WTC11 (cell line): ENCODE measurements around the gene RAB24. TPM values are rescaled to one million over a fixed set of nuclear protein-coding genes. Genes with fewer than 3 reads are reported as not detected.
A peak's percentile ranks its signal among the peaks of the same experiment; 100 is the strongest.

ENCODE experiments used
- ATAC-seq: fragments of 200-7000 bp; cut with Tn5 transposase; 2 replicates; pipeline ENCODE4 v1.10.0; 2021; ENCODE audit warnings: mild to moderate bottlenecking, moderate library complexity
- CTCF ChIA-PET: fragments of 300-600 bp; sonication (Branson Sonifier 250); formaldehyde crosslinking; loops from one replicate; lab custom pipeline; 2021; ENCODE audit warnings: antibody characterized with exemption; lab: Charles Lee
- POLR2A ChIA-PET: fragments of 350-600 bp; sonication (Branson Sonifier 250); formaldehyde crosslinking; loops from one replicate; lab custom pipeline; 2021; ENCODE audit warnings: antibody characterized with exemption; lab: Charles Lee
- DNase-seq: peaks from one replicate; pipeline ENCODE4 v3.0.0; 2021; ENCODE audit warnings: low spot score
- H3K27ac Mint-ChIP-seq: 2 replicates; pipeline ENCODE4 v1.8.0; 2021; ENCODE audit warnings: mixed read lengths
- H3K27me3 Mint-ChIP-seq: 2 replicates; pipeline ENCODE4 v1.8.0; 2021; ENCODE audit warnings: low read depth, mild to moderate bottlenecking, moderate library complexity, mixed read lengths
- H3K36me3 Mint-ChIP-seq: 2 replicates; pipeline ENCODE4 v1.8.0; 2021; ENCODE audit warnings: mixed read lengths
- H3K4me1 Mint-ChIP-seq: 2 replicates; pipeline ENCODE4 v1.8.0; 2022; ENCODE audit warnings: mixed read lengths
- H3K4me3 Mint-ChIP-seq: 2 replicates; pipeline ENCODE4 v1.8.0; 2021; ENCODE audit warnings: mild to moderate bottlenecking, moderate library complexity, mixed read lengths
- H3K9me3 Mint-ChIP-seq: 2 replicates; pipeline ENCODE4 v1.8.0; 2021; ENCODE audit warnings: mixed read lengths
- CBFB ChIP-seq: sonication (generic); formaldehyde crosslinking; IDR thresholded peaks from 2 replicates; pipeline ENCODE4 v1.8.1; 2022; ENCODE audit warnings: mild to moderate bottlenecking, low read depth, missing genetic modification reagents
- E2F1 ChIP-seq: sonication (generic); formaldehyde crosslinking; IDR thresholded peaks from 2 replicates; pipeline ENCODE4 v1.8.0; 2022; ENCODE audit warnings: mild to moderate bottlenecking, missing genetic modification reagents
- ERG ChIP-seq: fragments of 250-450 bp; sonication (Bioruptor Pico); IDR thresholded peaks from 2 replicates; pipeline ENCODE4 v1.8.0; 2021; ENCODE audit warnings: mild to moderate bottlenecking
- FOXP4 ChIP-seq: sonication (generic); formaldehyde crosslinking; IDR thresholded peaks from 2 replicates; pipeline ENCODE4 v1.8.0; 2022; ENCODE audit warnings: mild to moderate bottlenecking, missing genetic modification reagents
- GABPB1 ChIP-seq: sonication (generic); formaldehyde crosslinking; IDR thresholded peaks from 2 replicates; pipeline ENCODE4 v1.8.1; 2023; ENCODE audit warnings: mild to moderate bottlenecking, missing genetic modification reagents
- HMGXB4 ChIP-seq: sonication (generic); formaldehyde crosslinking; IDR thresholded peaks from 2 replicates; pipeline ENCODE4 v1.8.1; 2023; ENCODE audit warnings: mild to moderate bottlenecking, moderate library complexity, missing genetic modification reagents
- MYBL2 ChIP-seq: sonication (generic); formaldehyde crosslinking; IDR thresholded peaks from 2 replicates; pipeline ENCODE4 v1.8.1; 2023; ENCODE audit warnings: mild to moderate bottlenecking, moderate library complexity, missing genetic modification reagents
- NFE2L1 ChIP-seq: sonication (generic); formaldehyde crosslinking; IDR thresholded peaks from 2 replicates; pipeline ENCODE4 v1.8.1; 2023; ENCODE audit warnings: missing genetic modification reagents
- NFYB ChIP-seq: sonication (generic); formaldehyde crosslinking; conservative IDR thresholded peaks from 2 replicates; pipeline ENCODE4 v1.8.0; 2022; ENCODE audit warnings: low read depth, missing genetic modification reagents
- NR3C1 ChIP-seq: sonication (generic); formaldehyde crosslinking; conservative IDR thresholded peaks from 2 replicates; pipeline ENCODE4 v1.8.1; 2023; ENCODE audit warnings: low read depth, mild to moderate bottlenecking, missing genetic modification reagents
- PREB ChIP-seq: sonication (generic); formaldehyde crosslinking; IDR thresholded peaks from 2 replicates; pipeline ENCODE4 v1.8.1; 2022; ENCODE audit warnings: mild to moderate bottlenecking, missing genetic modification reagents, moderate library complexity, borderline replicate concordance
- SMAD3 ChIP-seq: sonication (generic); formaldehyde crosslinking; IDR thresholded peaks from 2 replicates; pipeline ENCODE4 v1.8.0; 2022; ENCODE audit warnings: missing genetic modification reagents, mild to moderate bottlenecking, borderline replicate concordance
- SOX15 ChIP-seq: fragments of 250-450 bp; sonication (Bioruptor Pico); IDR thresholded peaks from 2 replicates; pipeline ENCODE4 v1.9.0; 2021; ENCODE audit warnings: mild to moderate bottlenecking
- SP1 ChIP-seq: sonication (generic); formaldehyde crosslinking; conservative IDR thresholded peaks from 2 replicates; pipeline ENCODE4 v1.8.1; 2022; ENCODE audit warnings: missing genetic modification reagents
- TEAD1 ChIP-seq: sonication (generic); formaldehyde crosslinking; IDR thresholded peaks from 2 replicates; pipeline ENCODE4 v1.8.0; 2022; ENCODE audit warnings: mild to moderate bottlenecking, missing genetic modification reagents
- ZNF219 ChIP-seq: sonication (generic); formaldehyde crosslinking; IDR thresholded peaks from 2 replicates; pipeline ENCODE4 v1.8.0; 2023; ENCODE audit warnings: missing genetic modification reagents, mild to moderate bottlenecking, borderline replicate concordance
- ZNF263 ChIP-seq: sonication (generic); formaldehyde crosslinking; IDR thresholded peaks from 2 replicates; pipeline ENCODE4 v1.8.1; 2022; ENCODE audit warnings: low read depth, mild to moderate bottlenecking, moderate library complexity, missing genetic modification reagents
- ZNF317 ChIP-seq: sonication (generic); formaldehyde crosslinking; IDR thresholded peaks from 2 replicates; pipeline ENCODE4 v1.8.1; 2023; ENCODE audit warnings: low read depth, mild to moderate bottlenecking, moderate library complexity, missing genetic modification reagents, borderline replicate concordance
- ZNF425 ChIP-seq: fragments of 250-450 bp; sonication (Bioruptor Pico); conservative IDR thresholded peaks from 2 replicates; pipeline ENCODE4 v1.9.0; 2021; ENCODE audit warnings: mild to moderate bottlenecking
- ZNF671 ChIP-seq: fragments of 250-450 bp; sonication (Bioruptor Pico); IDR thresholded peaks from 2 replicates; pipeline ENCODE4 v1.8.0; 2021; ENCODE audit warnings: mild to moderate bottlenecking
- total RNA-seq: library from RNA; stranded (reverse); gene quantifications from 3 replicates; pipeline ENCODE4 v1.2.3, GENCODE V29; 2021

RAB24 gene
- total RNA-seq, 1 experiment from 2014 or later: 37.0 TPM

- TF ChIP-seq ZNF425: no peak
- no peak for TF ChIP-seq PREB (CRISPR knock-in tag)
- no peak for TF ChIP-seq FOXP4 (CRISPR knock-in tag)
- TF ChIP-seq TEAD1 (CRISPR knock-in tag): no peak
- TF ChIP-seq NFE2L1 (CRISPR knock-in tag): no peak
Measured at GRCh38 chr5:177275883-177276282, 27.6 kb downstream of the RAB24 start (continued).

- H3K27me3 Mint-ChIP-seq: no peaks in the 10 kb centered on the region
- DNase-seq (no peak), ATAC-seq (no peak)
- POLR2A ChIA-PET: no interaction called here
- peak overlapping the region; percentile 26; the same call in 1 of the 2 replicates for H3K27ac Mint-ChIP-seq
- H3K4me3 Mint-ChIP-seq: no peak overlapping the region
- CTCF ChIA-PET: interaction anchor here (0.9 kb wide), 1 partner anchor 157 kb away, joined by 3 read pairs; no protein-coding TSS in a partner anchor
- H3K4me1 Mint-ChIP-seq: peaks cover 11% of the 10 kb centered on the region
- TF ChIP-seq ZNF263 (CRISPR knock-in tag): no peak
- TF ChIP-seq ZNF219 (CRISPR knock-in tag): no peak
- TF ChIP-seq ZNF671 (CRISPR knock-in tag): no peak
- H3K9me3 Mint-ChIP-seq: no peaks in the 10 kb centered on the region
- peaks cover 81% of the 10 kb centered on the region for H3K36me3 Mint-ChIP-seq
Measured at GRCh38 chr5:177271113-177271512, 32.4 kb downstream of the RAB24 start.

- Mint-ChIP-seq H3K36me3 (peaks cover 83% of the 10 kb centered on the region), H3K4me3 (no peak overlapping the region), H3K4me1 (peaks cover 11% of the 10 kb centered on the region), H3K27me3 (no peaks in the 10 kb centered on the region), H3K9me3 (no peaks in the 10 kb centered on the region), H3K27ac (peak overlapping the region; percentile 44; the same call in 1 of the 2 replicates)
- CTCF ChIA-PET: interaction anchor here (0.9 kb wide), 1 partner anchor 157 kb away, joined by 3 read pairs; no protein-coding TSS in a partner anchor
- TF ChIP-seq SOX15 (no peak), E2F1 (CRISPR knock-in tag) (no peak), SMAD3 (CRISPR knock-in tag) (no peak), MYBL2 (CRISPR knock-in tag) (no peak), GABPB1 (no peak), CBFB (CRISPR knock-in tag) (no peak), HMGXB4 (CRISPR knock-in tag) (no peak), ERG (CRISPR knock-in tag) (no peak), NR3C1 (CRISPR knock-in tag) (no peak), SP1 (CRISPR knock-in tag) (no peak), NFYB (CRISPR knock-in tag) (no peak), ZNF317 (no peak)
- POLR2A ChIA-PET: no interaction called here
- ATAC-seq (no peak), DNase-seq (no peak)
Measured at GRCh38 chr5:177270653-177271052, 32.9 kb downstream of the RAB24 start.
